Retinal pigment epithelial cell (primary cell): Measurements from ENCODE around the gene TOB2.
"Not testable (repeated sequence)": the region's sequence is repeated elsewhere in the genome, so short reads cannot be mapped to it uniquely, and the experiment has no call there.

Source experiments
- DNase-seq: peaks from one replicate; pipeline ENCODE4 v3.0.0-alpha.2; 2010; ENCODE audit warnings: low read depth
- H3K4me3 ChIP-seq: 2 replicates; pipeline ENCODE4 v1.5.1; 2011; ENCODE audit warnings: mild to moderate bottlenecking, low read length, control low read depth, moderate library complexity
- TF ChIP-seq, protein P1 (sequence below): conservative IDR thresholded peaks from 2 replicates; pipeline ENCODE4 v1.5.1; 2011; ENCODE audit warnings: low read depth, low read length, control low read depth, inconsistent platforms

Gene TOB2

GRCh38 chr22:41444360-41445128, 2.1 kb downstream of the TOB2 start:
- DNase-seq: peak; percentile 93
- peak overlapping the region; percentile 99 for H3K4me3 ChIP-seq
- TF ChIP-seq, protein P1, sequence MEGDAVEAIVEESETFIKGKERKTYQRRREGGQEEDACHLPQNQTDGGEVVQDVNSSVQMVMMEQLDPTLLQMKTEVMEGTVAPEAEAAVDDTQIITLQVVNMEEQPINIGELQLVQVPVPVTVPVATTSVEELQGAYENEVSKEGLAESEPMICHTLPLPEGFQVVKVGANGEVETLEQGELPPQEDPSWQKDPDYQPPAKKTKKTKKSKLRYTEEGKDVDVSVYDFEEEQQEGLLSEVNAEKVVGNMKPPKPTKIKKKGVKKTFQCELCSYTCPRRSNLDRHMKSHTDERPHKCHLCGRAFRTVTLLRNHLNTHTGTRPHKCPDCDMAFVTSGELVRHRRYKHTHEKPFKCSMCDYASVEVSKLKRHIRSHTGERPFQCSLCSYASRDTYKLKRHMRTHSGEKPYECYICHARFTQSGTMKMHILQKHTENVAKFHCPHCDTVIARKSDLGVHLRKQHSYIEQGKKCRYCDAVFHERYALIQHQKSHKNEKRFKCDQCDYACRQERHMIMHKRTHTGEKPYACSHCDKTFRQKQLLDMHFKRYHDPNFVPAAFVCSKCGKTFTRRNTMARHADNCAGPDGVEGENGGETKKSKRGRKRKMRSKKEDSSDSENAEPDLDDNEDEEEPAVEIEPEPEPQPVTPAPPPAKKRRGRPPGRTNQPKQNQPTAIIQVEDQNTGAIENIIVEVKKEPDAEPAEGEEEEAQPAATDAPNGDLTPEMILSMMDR: no peak

GRCh38 chr22:41442240-41442792, 4.3 kb downstream of the TOB2 start:
- H3K4me3 ChIP-seq: no peak overlapping the region
- DNase-seq: no peak
- TF ChIP-seq, protein P1: no peak

DNA sequence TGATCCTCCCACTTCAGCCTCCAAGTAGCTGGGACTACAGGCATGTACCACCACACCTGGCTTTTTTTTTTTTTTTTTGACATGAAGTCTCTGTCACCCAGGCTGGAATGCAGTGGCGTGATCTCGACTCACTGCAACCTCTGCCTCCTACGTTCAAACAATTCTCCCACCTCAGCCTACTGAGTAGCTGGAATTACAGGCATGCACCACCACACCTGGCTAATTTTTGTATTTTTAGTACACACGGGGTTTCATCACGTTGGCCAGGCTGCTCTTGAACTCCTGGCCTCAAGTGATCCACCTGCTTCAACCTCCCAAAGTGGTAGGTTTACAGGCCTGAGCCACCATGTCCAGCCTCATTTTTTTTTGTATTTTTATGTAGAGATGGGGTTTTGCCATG, 6.1 kb downstream of the TOB2 start:
- H3K4me3 ChIP-seq, DNase-seq: not testable (repeated sequence)

- DNase-seq: no peak
- H3K4me3 ChIP-seq: no peak overlapping the region
- TF ChIP-seq, protein P1: no peak
Measured at GRCh38 chr22:41437198-41437597, 9.4 kb downstream of the TOB2 start.

- TF ChIP-seq, protein P1: no peak
- no peak for DNase-seq
- no peak overlapping the region for H3K4me3 ChIP-seq
Measured at GRCh38 chr22:41436322-41437113, 10.1 kb downstream of the TOB2 start.

- TF ChIP-seq, protein P1: no peak
- DNase-seq: no peak
- no peak overlapping the region for H3K4me3 ChIP-seq
Measured at GRCh38 chr22:41435560-41435959, 11.0 kb downstream of the TOB2 start.

DNA sequence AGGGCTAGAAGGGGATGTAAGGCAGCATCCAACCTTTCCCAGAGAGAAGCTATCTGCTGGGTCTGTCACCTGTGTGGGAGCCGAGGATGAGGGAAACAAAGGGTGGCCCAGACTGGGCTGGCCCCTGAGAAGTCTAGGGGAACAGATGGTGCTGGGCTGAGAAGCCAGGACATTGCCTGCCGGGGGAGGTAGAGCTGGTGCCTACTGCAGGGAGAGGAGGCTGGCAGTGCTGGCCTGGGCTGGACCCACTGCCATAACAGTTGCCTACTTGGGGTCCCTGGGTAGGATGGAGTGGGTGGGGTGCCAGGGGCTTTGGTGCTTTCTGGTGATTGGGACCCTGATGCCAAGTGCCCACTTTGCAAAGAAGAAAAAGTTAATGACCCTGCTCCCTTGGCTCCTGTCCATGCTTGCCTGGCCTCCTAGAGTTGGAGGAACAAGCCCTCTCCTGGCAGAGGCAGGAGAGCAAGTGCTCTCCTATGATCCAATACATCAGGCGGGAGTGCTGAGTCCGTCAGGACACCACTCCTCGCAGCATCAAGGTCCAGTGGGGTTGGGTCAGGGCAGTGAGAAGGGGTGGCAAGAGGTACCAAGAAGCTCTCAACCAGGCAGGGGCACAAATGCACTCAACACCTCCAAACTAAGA, 12.1 kb downstream of the TOB2 start:
- not testable (repeated sequence) for DNase-seq

GRCh38 chr22:41433480-41433879, 13.1 kb downstream of the TOB2 start:
- H3K4me3 ChIP-seq, DNase-seq: not testable (repeated sequence)

More for the DNA sequence above, 12.1 kb downstream of the TOB2 start:
- not testable (repeated sequence) for H3K4me3 ChIP-seq
